Panc1 (cell line): ENCODE measurements around the gene ATE1.

Experiments used
- REST ChIP-seq, 2 experiments: IDR thresholded peaks; 2 replicates each; pipeline ENCODE4 v1.6.1; 2011 to 2012; ENCODE audit warnings: low read depth in 2 of 2, control low read depth in 1 of 2, low read length in 1 of 2, mild to moderate bottlenecking in 1 of 2, moderate library complexity in 1 of 2; ENCODE audit not compliant: insufficient read depth in 1 of 2
- TF ChIP-seq, protein P1 (sequence below): fragments of 450-650 bp; IDR thresholded peaks from 2 replicates; pipeline ENCODE4 v1.5.1; 2017; ENCODE audit warnings: mild to moderate bottlenecking

GRCh38 chr10:121834757-121835156 lies 93.1 kb downstream of the ATE1 start:
- TF ChIP-seq, protein P1, sequence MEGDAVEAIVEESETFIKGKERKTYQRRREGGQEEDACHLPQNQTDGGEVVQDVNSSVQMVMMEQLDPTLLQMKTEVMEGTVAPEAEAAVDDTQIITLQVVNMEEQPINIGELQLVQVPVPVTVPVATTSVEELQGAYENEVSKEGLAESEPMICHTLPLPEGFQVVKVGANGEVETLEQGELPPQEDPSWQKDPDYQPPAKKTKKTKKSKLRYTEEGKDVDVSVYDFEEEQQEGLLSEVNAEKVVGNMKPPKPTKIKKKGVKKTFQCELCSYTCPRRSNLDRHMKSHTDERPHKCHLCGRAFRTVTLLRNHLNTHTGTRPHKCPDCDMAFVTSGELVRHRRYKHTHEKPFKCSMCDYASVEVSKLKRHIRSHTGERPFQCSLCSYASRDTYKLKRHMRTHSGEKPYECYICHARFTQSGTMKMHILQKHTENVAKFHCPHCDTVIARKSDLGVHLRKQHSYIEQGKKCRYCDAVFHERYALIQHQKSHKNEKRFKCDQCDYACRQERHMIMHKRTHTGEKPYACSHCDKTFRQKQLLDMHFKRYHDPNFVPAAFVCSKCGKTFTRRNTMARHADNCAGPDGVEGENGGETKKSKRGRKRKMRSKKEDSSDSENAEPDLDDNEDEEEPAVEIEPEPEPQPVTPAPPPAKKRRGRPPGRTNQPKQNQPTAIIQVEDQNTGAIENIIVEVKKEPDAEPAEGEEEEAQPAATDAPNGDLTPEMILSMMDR: no peak
- TF ChIP-seq REST (IDR thresholded peaks at IDR 0.05; ENCODE audit: insufficient read depth in 1 of 2, low read depth in 2 of 2, low read length in 1 of 2): no peak
